Upper lobe of left lung (tissue), 6 donors: Measurements from ENCODE around the gene IMMP2L. TPM values are rescaled to one million over a fixed set of nuclear protein-coding genes. Genes with fewer than 3 reads are reported as not detected.

Source experiments
- ATAC-seq, 2 donors: fragments of 200-7000 bp; cut with Tn5 transposase; one replicate each; pipeline ENCODE4 v1.9.1; 2022; ENCODE audit warnings: mild to moderate bottlenecking in 2 of 2, moderate library complexity in 2 of 2; ENCODE audit not compliant: low FRiP score in 2 of 2
- DNase-seq, 2 donors: peaks; one replicate each; pipeline ENCODE4 v3.0.0-alpha.2; 2019 to 2020
- H3K27ac ChIP-seq, 4 donors: fragments of 200-600 bp; sonication (generic); one replicate each; pipeline ENCODE4 v1.5.1; 2016 to 2019
- H3K27me3 ChIP-seq, 4 donors: fragments of 200-600 bp; sonication (generic); one replicate each; pipeline ENCODE4 v1.5.1; 2017 to 2019
- H3K36me3 ChIP-seq, 4 donors: fragments of 200-600 bp; sonication (generic); one replicate each; pipeline ENCODE4 v1.5.1; 2016 to 2019
- H3K4me1 ChIP-seq, 4 donors: fragments of 200-600 bp; sonication (generic); one replicate each; pipeline ENCODE4 v1.5.1; 2018 to 2019
- H3K4me3 ChIP-seq, 4 donors: fragments of 200-600 bp; sonication (generic); one replicate each; pipeline ENCODE4 v1.5.1; 2017 to 2019; ENCODE audit warnings: mild to moderate bottlenecking in 2 of 4, moderate library complexity in 1 of 4
- H3K9me3 ChIP-seq, 4 donors: fragments of 200-600 bp; sonication (generic); one replicate each; pipeline ENCODE4 v1.5.1; 2018 to 2019
- EP300 ChIP-seq, 4 donors: sonication (generic); formaldehyde crosslinking; IDR thresholded peaks; one replicate each; pipeline ENCODE4 v1.5.1; 2017; ENCODE audit warnings: antibody characterized with exemption in 4 of 4, control low read depth in 2 of 4
- POLR2A ChIP-seq, 4 donors: fragments of 450-650 bp; IDR thresholded peaks; one replicate each; pipeline ENCODE4 v1.5.1; 2016 to 2017; ENCODE audit warnings: antibody characterized with exemption in 4 of 4, mild to moderate bottlenecking in 2 of 4
- POLR2AphosphoS5 ChIP-seq, 2 donors: sonication (generic); formaldehyde crosslinking; IDR thresholded peaks; one replicate each; pipeline ENCODE4 v1.5.1; 2017; ENCODE audit warnings: antibody characterized with exemption in 2 of 2
- WGBS, 2 donors: methylation state at CpG; one replicate each; pipeline ENCODE4 v1.1.5; 2017 to 2018; 5-methylcytosine and 5-hydroxymethylcytosine counted together
- total RNA-seq, 6 donors: library from RNA; depleted of rRNA in 4 of 6; stranded (reverse); fragments of >200 nt in 4 of 6; gene quantifications; one replicate each; pipeline versions ENCODE4 v1.1.0 to v1.2.1, GENCODE V29; 2016 to 2021
- TF ChIP-seq, protein P1 (sequence below), 6 experiments: fragments of 450-650 bp in 4 of 6; fragments of 200-600 bp in 2 of 6; sonication (generic) in 2 of 6; IDR thresholded peaks; one replicate each; pipeline ENCODE4 v1.5.1; 2016 to 2019; ENCODE audit warnings: antibody characterized with exemption in 6 of 6
- donor health status: DM: no; HTN: no; CAD: no; lungs with moderate emphysema.
- donor health status: DM: no; HTN: yes; CAD: no; lungs with severe emphysema.

IMMP2L gene
- total RNA-seq, 6 donors from 2014 or later = 7.1 to 17.5 (median 11.3) TPM

DNA sequence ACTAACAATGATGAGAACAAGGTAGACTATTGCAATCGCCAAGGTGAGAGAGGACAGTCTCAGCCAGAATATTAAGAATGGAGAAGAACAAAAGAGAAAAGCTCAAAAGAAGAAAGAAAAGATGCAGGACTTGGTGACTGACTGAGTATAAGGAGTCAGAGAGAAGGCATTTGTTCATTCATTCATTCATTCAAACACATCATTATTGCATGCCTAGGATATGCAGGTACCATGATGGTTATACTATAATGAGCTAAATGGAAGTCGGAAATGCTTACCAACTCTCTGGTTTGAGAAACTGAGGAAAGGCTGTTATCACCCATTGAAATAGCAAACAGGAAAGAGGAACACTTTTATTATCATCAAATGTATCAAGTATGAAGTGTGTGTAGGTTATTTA, 180.7 kb downstream of the IMMP2L start:
- H3K27ac ChIP-seq = no peak overlapping the region
- WGBS, 2 donors = 97 to 98% methylated on average over 2 of the region's 2 CpGs

DNA sequence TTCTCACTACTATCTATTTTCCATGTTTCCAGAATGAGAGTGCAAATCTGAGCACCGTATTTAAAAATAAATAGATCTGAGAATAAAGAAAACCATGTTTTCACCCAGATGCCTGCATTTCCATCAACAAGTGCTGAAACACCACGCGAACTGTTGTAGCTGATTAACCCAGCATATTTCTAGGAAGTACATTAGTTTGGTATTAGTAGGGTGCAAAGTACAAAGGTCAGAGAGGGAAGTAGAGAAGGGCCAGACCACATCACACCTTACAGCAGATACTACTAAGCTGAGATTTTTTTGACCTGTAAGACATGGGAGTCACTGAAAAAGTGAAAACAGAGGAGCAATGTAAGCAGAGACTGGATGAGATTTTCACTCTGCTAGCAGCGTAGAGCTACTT, 181.3 kb downstream of the IMMP2L start:
- no peak overlapping the region for H3K4me3 ChIP-seq
- WGBS, 2 donors = 93 to 94% methylated on average over 4 of the region's 4 CpGs
- DNase-seq = no peak
- TF ChIP-seq POLR2AphosphoS5 (IDR thresholded peaks at IDR 0.05) (no peak), EP300 (IDR thresholded peaks at IDR 0.05) (no peak)
- no peaks in the 10 kb centered on the region for H3K36me3 ChIP-seq
- H3K27me3 ChIP-seq = no peaks in the 10 kb centered on the region
- no peaks in the 10 kb centered on the region for H3K9me3 ChIP-seq
- no peak for ATAC-seq
- no peaks in the 10 kb centered on the region for H3K4me1 ChIP-seq
- no peak overlapping the region for H3K27ac ChIP-seq

More for the DNA sequence above, 180.7 kb downstream of the IMMP2L start:
- TF ChIP-seq POLR2AphosphoS5 (IDR thresholded peaks at IDR 0.05) = no peak
- TF ChIP-seq POLR2A (IDR thresholded peaks at IDR 0.05) = no peak
- no peak for TF ChIP-seq EP300 (IDR thresholded peaks at IDR 0.05)
- TF ChIP-seq, protein P1, sequence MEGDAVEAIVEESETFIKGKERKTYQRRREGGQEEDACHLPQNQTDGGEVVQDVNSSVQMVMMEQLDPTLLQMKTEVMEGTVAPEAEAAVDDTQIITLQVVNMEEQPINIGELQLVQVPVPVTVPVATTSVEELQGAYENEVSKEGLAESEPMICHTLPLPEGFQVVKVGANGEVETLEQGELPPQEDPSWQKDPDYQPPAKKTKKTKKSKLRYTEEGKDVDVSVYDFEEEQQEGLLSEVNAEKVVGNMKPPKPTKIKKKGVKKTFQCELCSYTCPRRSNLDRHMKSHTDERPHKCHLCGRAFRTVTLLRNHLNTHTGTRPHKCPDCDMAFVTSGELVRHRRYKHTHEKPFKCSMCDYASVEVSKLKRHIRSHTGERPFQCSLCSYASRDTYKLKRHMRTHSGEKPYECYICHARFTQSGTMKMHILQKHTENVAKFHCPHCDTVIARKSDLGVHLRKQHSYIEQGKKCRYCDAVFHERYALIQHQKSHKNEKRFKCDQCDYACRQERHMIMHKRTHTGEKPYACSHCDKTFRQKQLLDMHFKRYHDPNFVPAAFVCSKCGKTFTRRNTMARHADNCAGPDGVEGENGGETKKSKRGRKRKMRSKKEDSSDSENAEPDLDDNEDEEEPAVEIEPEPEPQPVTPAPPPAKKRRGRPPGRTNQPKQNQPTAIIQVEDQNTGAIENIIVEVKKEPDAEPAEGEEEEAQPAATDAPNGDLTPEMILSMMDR (IDR thresholded peaks at IDR 0.05) = no peak
- Histone ChIP-seq H3K36me3 (no peaks in the 10 kb centered on the region), H3K4me1 (no peaks in the 10 kb centered on the region), H3K27me3 (no peaks in the 10 kb centered on the region), H3K9me3 (no peaks in the 10 kb centered on the region), H3K4me3 (no peak overlapping the region)
- DNase-seq (no peak), ATAC-seq (no peak)

DNA sequence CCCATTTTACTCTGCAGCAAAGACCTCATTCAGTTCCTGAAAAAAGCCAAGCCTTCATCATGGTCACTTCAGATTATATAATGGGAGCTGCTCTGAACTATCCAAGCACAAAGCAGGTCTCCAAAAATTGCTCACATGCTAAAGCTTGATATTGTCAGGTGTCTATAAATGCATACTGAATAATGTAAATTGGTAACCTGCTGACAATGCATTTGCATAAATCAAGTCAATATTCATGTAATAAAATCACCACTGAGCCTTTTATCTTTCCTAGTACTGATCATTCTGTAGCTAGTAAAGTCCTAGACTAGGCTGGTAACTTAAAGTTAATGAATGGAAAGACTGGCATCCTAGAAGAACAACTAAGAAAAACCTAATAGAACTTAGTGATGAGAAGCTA, 188.3 kb downstream of the IMMP2L start:
- Histone ChIP-seq H3K9me3 (no peaks in the 10 kb centered on the region), H3K4me3 (no peak overlapping the region), H3K27me3 (no peaks in the 10 kb centered on the region), H3K27ac (no peak overlapping the region), H3K4me1 (no peaks in the 10 kb centered on the region), H3K36me3 (no peaks in the 10 kb centered on the region)
- no peak for TF ChIP-seq EP300 (IDR thresholded peaks at IDR 0.05)
- TF ChIP-seq POLR2AphosphoS5 (IDR thresholded peaks at IDR 0.05) = no peak
- no peak for TF ChIP-seq POLR2A (IDR thresholded peaks at IDR 0.05)
- TF ChIP-seq, protein P1 (IDR thresholded peaks at IDR 0.05) = no peak
- DNase-seq (no peak), ATAC-seq (no peak)

DNA sequence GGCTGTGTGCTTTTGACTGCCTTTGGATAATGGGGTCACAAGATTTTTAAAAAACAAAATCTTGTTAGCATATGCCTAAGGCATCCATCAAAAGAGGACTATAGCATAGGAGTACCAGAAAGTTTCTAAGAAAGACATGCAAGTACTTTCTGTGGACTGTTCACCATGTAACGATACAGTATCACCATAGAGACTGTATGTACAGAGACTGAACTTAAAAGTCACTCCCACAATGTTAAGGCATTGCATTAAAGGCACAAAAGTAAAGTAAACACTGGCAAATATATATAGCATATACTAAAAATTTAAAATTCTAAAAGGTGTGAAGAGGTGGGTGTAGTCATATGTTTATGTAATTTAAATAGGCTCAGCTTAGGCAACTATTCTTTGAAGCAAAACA, 190.9 kb downstream of the IMMP2L start:
- DNase-seq (no peak), ATAC-seq (no peak)
- Histone ChIP-seq H3K4me1 (no peaks in the 10 kb centered on the region), H3K27ac (no peak overlapping the region), H3K36me3 (no peaks in the 10 kb centered on the region), H3K4me3 (no peak overlapping the region), H3K9me3 (no peaks in the 10 kb centered on the region), H3K27me3 (no peaks in the 10 kb centered on the region)
- TF ChIP-seq, protein P1 (IDR thresholded peaks at IDR 0.05) = no peak
- TF ChIP-seq EP300 (IDR thresholded peaks at IDR 0.05) (no peak), POLR2A (IDR thresholded peaks at IDR 0.05) (no peak), POLR2AphosphoS5 (IDR thresholded peaks at IDR 0.05) (no peak)
- WGBS, 2 donors = 96 to 100% methylated on average over 1 of the region's 1 CpG

DNA sequence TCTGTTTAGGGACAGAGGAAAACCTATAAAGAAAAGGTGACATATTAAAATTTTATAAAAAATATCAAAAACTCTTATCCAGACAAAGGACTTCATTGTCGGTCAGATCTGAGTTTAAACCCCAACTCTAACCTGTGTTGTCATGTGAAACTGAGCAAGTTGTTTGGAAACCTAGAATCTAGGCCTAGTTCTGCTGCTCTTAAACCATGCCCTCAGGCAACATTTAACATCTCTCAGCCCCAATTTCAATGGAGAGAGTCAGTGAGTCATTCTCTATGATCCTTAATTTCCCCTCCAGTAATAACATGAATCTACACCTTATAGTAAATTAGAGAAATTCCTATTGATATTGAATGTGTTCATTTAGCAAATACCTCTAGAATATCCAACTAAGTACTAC, 192.3 kb downstream of the IMMP2L start:
- TF ChIP-seq POLR2AphosphoS5 (IDR thresholded peaks at IDR 0.05) (no peak), EP300 (IDR thresholded peaks at IDR 0.05) (no peak), POLR2A (IDR thresholded peaks at IDR 0.05) (no peak)
- TF ChIP-seq, protein P1 (IDR thresholded peaks at IDR 0.05) = no peak
- 87 to 100% methylated on average over 1 of the region's 1 CpG for WGBS, 2 donors
- no peak for ATAC-seq

More for the DNA sequence above, 192.3 kb downstream of the IMMP2L start:
- H3K4me3 ChIP-seq = no peak overlapping the region
- no peak for DNase-seq
- no peaks in the 10 kb centered on the region for H3K4me1 ChIP-seq
- H3K27me3 ChIP-seq = no peaks in the 10 kb centered on the region
- H3K9me3 ChIP-seq = no peaks in the 10 kb centered on the region
- no peaks in the 10 kb centered on the region for H3K36me3 ChIP-seq
- no peak overlapping the region for H3K27ac ChIP-seq
